DMS53 (cell line): ENCODE data around the gene PLCL1.

Source experiments
- DNase-seq: peaks from one replicate; lab custom pipeline; 2025; lab: John Stamatoyannopoulos, UW

PLCL1 gene

GRCh38 chr2:198060277-198060676, 255.9 kb downstream of the PLCL1 start:
- DNase-seq = no peak

GRCh38 chr2:198062826-198063225, 258.4 kb downstream of the PLCL1 start:
- DNase-seq = no peak

GRCh38 chr2:198063242-198063641, 258.8 kb downstream of the PLCL1 start:
- DNase-seq = no peak

GRCh38 chr2:198065322-198065721, 260.9 kb downstream of the PLCL1 start:
- DNase-seq = no peak

- DNase-seq = no peak
Measured at GRCh38 chr2:198066597-198066996, 262.2 kb downstream of the PLCL1 start.

- DNase-seq = no peak
Measured at GRCh38 chr2:198072655-198073054, 268.3 kb downstream of the PLCL1 start.

GRCh38 chr2:198073253-198073652, 268.9 kb downstream of the PLCL1 start:
- no peak for DNase-seq

- no peak for DNase-seq
Measured at GRCh38 chr2:198077477-198077876, 273.1 kb downstream of the PLCL1 start.

- no peak for DNase-seq
Measured at GRCh38 chr2:198080879-198081765, 276.7 kb downstream of the PLCL1 start.

- DNase-seq = no peak
Measured at GRCh38 chr2:198084156-198084555, 279.8 kb downstream of the PLCL1 start.

GRCh38 chr2:198096002-198096401, 291.6 kb downstream of the PLCL1 start:
- DNase-seq = no peak

- no peak for DNase-seq
Measured at GRCh38 chr2:198096965-198097364, 292.6 kb downstream of the PLCL1 start.

- no peak for DNase-seq
Measured at GRCh38 chr2:198097630-198098029, 293.2 kb downstream of the PLCL1 start.

- no peak for DNase-seq
Measured at GRCh38 chr2:198098386-198098785, 294.0 kb downstream of the PLCL1 start.

- peak; percentile 12 for DNase-seq
Measured at GRCh38 chr2:198098918-198099317, 294.5 kb downstream of the PLCL1 start.

- no peak for DNase-seq
Measured at GRCh38 chr2:198100346-198100745, 296.0 kb downstream of the PLCL1 start.

GRCh38 chr2:198101688-198102087, 297.3 kb downstream of the PLCL1 start:
- no peak for DNase-seq

- no peak for DNase-seq
Measured at GRCh38 chr2:198102120-198102519, 297.7 kb downstream of the PLCL1 start.

GRCh38 chr2:198102856-198103255, 298.5 kb downstream of the PLCL1 start:
- DNase-seq = no peak

GRCh38 chr2:198106621-198107385, 302.4 kb downstream of the PLCL1 start:
- DNase-seq = no peak

- DNase-seq = no peak
Measured at GRCh38 chr2:198113316-198113715, 308.9 kb downstream of the PLCL1 start.

GRCh38 chr2:198114064-198114463, 309.7 kb downstream of the PLCL1 start:
- DNase-seq = no peak

- no peak for DNase-seq
Measured at GRCh38 chr2:198115201-198115600, 310.8 kb downstream of the PLCL1 start.
